CD4-positive, alpha-beta memory T cell (primary cell): Measurements from ENCODE around the gene ITSN1. TPM values are rescaled to one million over a fixed set of nuclear protein-coding genes. Genes with fewer than 3 reads are reported as not detected.

Source experiments
- CTCF ChIA-PET: fragments of 350-600 bp; sonication (Branson Sonifier 250); formaldehyde crosslinking; loops from one replicate; lab custom pipeline; 2021; ENCODE audit warnings: inconsistent platforms; ENCODE audit not compliant: partially characterized antibody; lab: Charles Lee
- POLR2A ChIA-PET: fragments of 350-600 bp; sonication (Branson Sonifier 250); formaldehyde crosslinking; loops from one replicate; lab custom pipeline; 2021; ENCODE audit not compliant: partially characterized antibody; lab: Charles Lee
- DNase-seq, 5 donors: peaks; one replicate each; pipeline versions ENCODE4 v3.0.0 to v3.0.0-alpha.2; 2020 to 2022; ENCODE audit warnings: mixed read lengths in 1 of 5
- H3K27ac ChIP-seq: one replicate; pipeline ENCODE4 v1.7.0; 2013; ENCODE audit warnings: low read depth, low read length
- H3K27me3 ChIP-seq: 2 replicates; pipeline ENCODE4 v1.7.0; 2013; ENCODE audit warnings: mild to moderate bottlenecking, low read length, moderate library complexity; ENCODE audit not compliant: insufficient read depth
- H3K36me3 ChIP-seq: 2 replicates; pipeline ENCODE4 v1.7.0; 2013; ENCODE audit warnings: mild to moderate bottlenecking, low read length, moderate library complexity; ENCODE audit not compliant: insufficient read depth
- H3K4me1 ChIP-seq: 2 replicates; pipeline ENCODE4 v1.7.0; 2013; ENCODE audit warnings: mild to moderate bottlenecking, low read length, moderate library complexity; ENCODE audit not compliant: insufficient read depth
- H3K4me3 ChIP-seq, 2 donors: one replicate each; pipeline ENCODE4 v1.7.0; 2013; ENCODE audit warnings: low read length in 2 of 2, mild to moderate bottlenecking in 1 of 2
- H3K9me3 ChIP-seq, 2 donors: one replicate each; pipeline ENCODE4 v1.7.0; 2013; ENCODE audit warnings: low read length in 2 of 2, control low read depth in 1 of 2; ENCODE audit not compliant: control insufficient read depth in 1 of 2
- H3K27ac Mint-ChIP-seq, 7 donors: one replicate each; pipeline ENCODE4 v1.8.0; 2020 to 2021; ENCODE audit warnings: mixed read lengths in 7 of 7, mild to moderate bottlenecking in 6 of 7, inconsistent platforms in 3 of 7, moderate library complexity in 3 of 7
- H3K27me3 Mint-ChIP-seq, 2 donors: one replicate each; pipeline ENCODE4 v1.8.0; 2020 to 2021; ENCODE audit warnings: mixed read lengths in 2 of 2
- H3K36me3 Mint-ChIP-seq, 2 donors: one replicate each; pipeline ENCODE4 v1.8.0; 2020 to 2021; ENCODE audit warnings: mixed read lengths in 2 of 2, inconsistent platforms in 1 of 2, mild to moderate bottlenecking in 1 of 2
- H3K4me1 Mint-ChIP-seq, 4 donors: one replicate each; pipeline ENCODE4 v1.8.0; 2020 to 2021; ENCODE audit warnings: mixed read lengths in 4 of 4, mild to moderate bottlenecking in 1 of 4
- H3K4me3 Mint-ChIP-seq, 8 donors: one replicate each; pipeline ENCODE4 v1.8.0; 2020 to 2021; ENCODE audit warnings: mixed read lengths in 8 of 8, mild to moderate bottlenecking in 7 of 8, moderate library complexity in 6 of 8, inconsistent platforms in 3 of 8
- H3K9me3 Mint-ChIP-seq, 8 donors: one replicate each; pipeline ENCODE4 v1.8.0; 2020 to 2021; ENCODE audit warnings: mixed read lengths in 8 of 8, mild to moderate bottlenecking in 5 of 8, inconsistent platforms in 3 of 8, moderate library complexity in 1 of 8
- intact Hi-C: fragments of 100-400 bp; cut with micrococcal nuclease; formaldehyde crosslinking; loops from one replicate; pipeline ENCODE4 v1.15.1; 2023
- polyA plus RNA-seq, 2 donors: library from polyadenylated mRNA; unstranded; fragments of 300-500 nt; fragmentation: Illumina TruSeq; gene quantifications; one replicate each; pipeline ENCODE4 v1.2.3, GENCODE V29; 2021
- total RNA-seq, 2 experiments: library from RNA; stranded (reverse); gene quantifications; one replicate each; pipeline ENCODE4 v1.2.3, GENCODE V29; 2021

The ITSN1 gene
- total and polyA plus RNA-seq, 4 experiments from 2014 or later = 1.0 to 3.9 (median 3.0) TPM

GRCh38 chr21:33650230-33650629, 7.9 kb downstream of the ITSN1 start:
- DNase-seq = no peak
- intact Hi-C loops = no loop called here
- Histone ChIP-seq H3K27me3 (no peaks in the 10 kb centered on the region), H3K4me3 (no peak overlapping the region), H3K27ac (no peak overlapping the region), H3K4me1 (no peaks in the 10 kb centered on the region), H3K36me3 (no peaks in the 10 kb centered on the region), H3K9me3 (no peaks in the 10 kb centered on the region)
- H3K27me3 Mint-ChIP-seq = no peaks in the 10 kb centered on the region
- no peak overlapping the region for H3K4me3 Mint-ChIP-seq
- H3K9me3 Mint-ChIP-seq = no peaks in the 10 kb centered on the region
- no peaks in the 10 kb centered on the region for H3K36me3 Mint-ChIP-seq
- H3K4me1 Mint-ChIP-seq = no peaks in the 10 kb centered on the region
- ChIA-PET POLR2A (no interaction called here), CTCF (interaction anchor here (1.4 kb wide), 1 partner anchor 11 kb away, joined by 3 read pairs; no protein-coding TSS in a partner anchor)
- no peak overlapping the region for H3K27ac Mint-ChIP-seq

GRCh38 chr21:33650929-33651509, 8.7 kb downstream of the ITSN1 start:
- H3K4me1 Mint-ChIP-seq = no peaks in the 10 kb centered on the region
- DNase-seq = no peak
- no peaks in the 10 kb centered on the region for H3K36me3 ChIP-seq
- intact Hi-C loops = no loop called here
- H3K4me3 Mint-ChIP-seq = no peak overlapping the region
- no peaks in the 10 kb centered on the region for H3K27me3 ChIP-seq
- no peaks in the 10 kb centered on the region for H3K9me3 Mint-ChIP-seq
- peak overlapping the region in 1 of 7 donors; percentile 1 for H3K27ac Mint-ChIP-seq
- no peaks in the 10 kb centered on the region for H3K36me3 Mint-ChIP-seq
- ChIA-PET CTCF (interaction anchor here (1.0 kb wide), 1 partner anchor 697 kb away, joined by 3 read pairs; no protein-coding TSS in a partner anchor), POLR2A (interaction anchor here (0.6 kb wide), 1 partner anchor 102 kb away, joined by 3 read pairs; no protein-coding TSS in a partner anchor)
- peaks cover 0 to 1% of the 10 kb centered on the region in 2 donors for H3K27me3 Mint-ChIP-seq
- H3K9me3 ChIP-seq = no peaks in the 10 kb centered on the region
- no peak overlapping the region for H3K4me3 ChIP-seq
- no peak overlapping the region for H3K27ac ChIP-seq
- H3K4me1 ChIP-seq = no peaks in the 10 kb centered on the region

GRCh38 chr21:33651965-33652680, 9.8 kb downstream of the ITSN1 start:
- H3K4me1 Mint-ChIP-seq = no peaks in the 10 kb centered on the region
- H3K9me3 ChIP-seq = no peaks in the 10 kb centered on the region
- no peaks in the 10 kb centered on the region for H3K9me3 Mint-ChIP-seq
- no peak overlapping the region for H3K27ac Mint-ChIP-seq
- POLR2A ChIA-PET = no interaction called here
- H3K27ac ChIP-seq = no peak overlapping the region
- H3K4me3 ChIP-seq = no peak overlapping the region
- H3K27me3 Mint-ChIP-seq = peaks cover 0 to 2% of the 10 kb centered on the region in 2 donors
- H3K4me3 Mint-ChIP-seq = no peak overlapping the region
- intact Hi-C loops = no loop called here
- no peaks in the 10 kb centered on the region for H3K36me3 Mint-ChIP-seq
- DNase-seq = no peak
- no peaks in the 10 kb centered on the region for H3K27me3 ChIP-seq
- CTCF ChIA-PET = interaction anchor here (1.0 kb wide), 1 partner anchor 696 kb away, joined by 3 read pairs; no protein-coding TSS in a partner anchor
- H3K4me1 ChIP-seq = no peaks in the 10 kb centered on the region
- no peaks in the 10 kb centered on the region for H3K36me3 ChIP-seq

- Mint-ChIP-seq H3K4me3 (no peak overlapping the region), H3K27ac (no peak overlapping the region), H3K27me3 (peaks cover 0 to 2% of the 10 kb centered on the region in 2 donors), H3K4me1 (no peaks in the 10 kb centered on the region), H3K9me3 (no peaks in the 10 kb centered on the region), H3K36me3 (no peaks in the 10 kb centered on the region)
- Histone ChIP-seq H3K27me3 (no peaks in the 10 kb centered on the region), H3K9me3 (no peaks in the 10 kb centered on the region), H3K36me3 (no peaks in the 10 kb centered on the region), H3K4me1 (no peaks in the 10 kb centered on the region), H3K4me3 (no peak overlapping the region), H3K27ac (no peak overlapping the region)
- intact Hi-C loops = no loop called here
- POLR2A ChIA-PET = no interaction called here
- DNase-seq = peak in 1 of 5 donors; percentile 18
- CTCF ChIA-PET = no interaction called here
Measured at GRCh38 chr21:33654412-33654811, 12.1 kb downstream of the ITSN1 start.

- POLR2A ChIA-PET = no interaction called here
- intact Hi-C loops = no loop called here
- H3K27me3 Mint-ChIP-seq = peaks cover 2% of the 10 kb centered on the region in 2 donors
- no peaks in the 10 kb centered on the region for H3K4me1 Mint-ChIP-seq
- no peaks in the 10 kb centered on the region for H3K36me3 Mint-ChIP-seq
- DNase-seq = no peak
- no peaks in the 10 kb centered on the region for H3K9me3 Mint-ChIP-seq
- no peak overlapping the region for H3K27ac ChIP-seq
- CTCF ChIA-PET = no interaction called here
- no peak overlapping the region for H3K4me3 ChIP-seq
- no peak overlapping the region for H3K27ac Mint-ChIP-seq
- H3K4me3 Mint-ChIP-seq = peak overlapping the region in 1 of 8 donors; percentile 9
- H3K27me3 ChIP-seq = no peaks in the 10 kb centered on the region
- H3K9me3 ChIP-seq = no peaks in the 10 kb centered on the region
- H3K4me1 ChIP-seq = no peaks in the 10 kb centered on the region
- no peaks in the 10 kb centered on the region for H3K36me3 ChIP-seq
Measured at GRCh38 chr21:33655588-33656221, 13.4 kb downstream of the ITSN1 start.

- no peaks in the 10 kb centered on the region for H3K36me3 ChIP-seq
- no peaks in the 10 kb centered on the region for H3K9me3 ChIP-seq
- POLR2A ChIA-PET = no interaction called here
- H3K4me1 ChIP-seq = no peaks in the 10 kb centered on the region
- no peak overlapping the region for H3K4me3 Mint-ChIP-seq
- no peaks in the 10 kb centered on the region for H3K27me3 ChIP-seq
- CTCF ChIA-PET = no interaction called here
- no peak overlapping the region for H3K27ac Mint-ChIP-seq
- H3K36me3 Mint-ChIP-seq = no peaks in the 10 kb centered on the region
- H3K9me3 Mint-ChIP-seq = peaks cover 0 to 5% (median under 1%) of the 10 kb centered on the region in 8 donors
- H3K27ac ChIP-seq = no peak overlapping the region
- no peak for DNase-seq
- H3K4me3 ChIP-seq = no peak overlapping the region
- H3K4me1 Mint-ChIP-seq = no peaks in the 10 kb centered on the region
- peaks cover 2 to 4% of the 10 kb centered on the region in 2 donors for H3K27me3 Mint-ChIP-seq
- intact Hi-C loops = no loop called here
Measured at GRCh38 chr21:33657124-33657820, 15.0 kb downstream of the ITSN1 start.
